Stomach smooth muscle (tissue), 2 donors: ENCODE data around the gene ZNF512B.
"Not testable (repeated sequence)": the region's sequence is repeated elsewhere in the genome, so short reads cannot be mapped to it uniquely, and the experiment has no call there.

Source experiments
- H3K27ac ChIP-seq: one replicate; pipeline ENCODE4 v1.7.0; 2013; ENCODE audit warnings: mild to moderate bottlenecking, low read length, inconsistent platforms
- H3K27me3 ChIP-seq, 2 donors: one replicate each; pipeline ENCODE4 v1.7.0; 2013; ENCODE audit warnings: low read length in 2 of 2; ENCODE audit not compliant: insufficient read depth in 2 of 2, control insufficient read depth in 1 of 2
- H3K36me3 ChIP-seq, 2 donors: one replicate each; pipeline ENCODE4 v1.7.0; 2013; ENCODE audit warnings: low read length in 2 of 2; ENCODE audit not compliant: control insufficient read depth in 2 of 2, insufficient read depth in 2 of 2
- H3K4me1 ChIP-seq: one replicate; pipeline ENCODE4 v1.7.0; 2013; ENCODE audit warnings: low read length; ENCODE audit not compliant: control insufficient read depth, insufficient read depth
- H3K4me3 ChIP-seq, 2 donors: one replicate each; pipeline ENCODE4 v1.7.0; 2013; ENCODE audit warnings: low read length in 2 of 2
- H3K9ac ChIP-seq, 2 donors: one replicate each; pipeline ENCODE4 v1.7.0; 2013; ENCODE audit warnings: low read length in 2 of 2, mild to moderate bottlenecking in 1 of 2
- H3K9me3 ChIP-seq, 2 donors: one replicate each; pipeline ENCODE4 v1.7.0; 2013; ENCODE audit warnings: low read length in 2 of 2; ENCODE audit not compliant: control insufficient read depth in 2 of 2
- donor health status: healthy.
- donor health status: Pancreatic carcinoma.

The ZNF512B gene

DNA sequence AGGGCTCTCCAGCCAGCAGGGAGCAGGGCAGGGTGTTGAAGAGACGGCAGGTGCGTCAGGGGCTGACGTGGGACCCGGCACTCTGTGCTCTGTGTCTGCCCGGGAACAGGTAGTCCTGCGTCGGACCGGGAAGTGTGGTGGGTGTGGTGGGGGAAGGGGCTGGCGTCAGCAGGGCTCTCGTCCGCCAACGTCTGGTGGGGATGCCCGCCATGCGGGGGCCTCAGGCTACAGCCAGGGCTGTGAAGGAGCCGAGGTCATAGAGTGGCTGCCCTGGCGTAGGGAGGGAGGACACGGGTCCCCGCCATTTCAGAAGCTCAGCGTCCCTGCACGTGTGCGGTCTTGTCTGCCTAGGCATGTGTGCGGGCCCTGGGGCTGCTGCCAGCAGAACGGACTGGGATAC lies 49.5 kb downstream of the ZNF512B start:
- Histone ChIP-seq H3K4me1 (no peaks in the 10 kb centered on the region), H3K9ac (no peak overlapping the region), H3K27me3 (no peaks in the 10 kb centered on the region), H3K36me3 (peaks cover 0 to 4% of the 10 kb centered on the region in 2 donors), H3K9me3 (no peaks in the 10 kb centered on the region), H3K4me3 (no peak overlapping the region), H3K27ac (no peak overlapping the region)

DNA sequence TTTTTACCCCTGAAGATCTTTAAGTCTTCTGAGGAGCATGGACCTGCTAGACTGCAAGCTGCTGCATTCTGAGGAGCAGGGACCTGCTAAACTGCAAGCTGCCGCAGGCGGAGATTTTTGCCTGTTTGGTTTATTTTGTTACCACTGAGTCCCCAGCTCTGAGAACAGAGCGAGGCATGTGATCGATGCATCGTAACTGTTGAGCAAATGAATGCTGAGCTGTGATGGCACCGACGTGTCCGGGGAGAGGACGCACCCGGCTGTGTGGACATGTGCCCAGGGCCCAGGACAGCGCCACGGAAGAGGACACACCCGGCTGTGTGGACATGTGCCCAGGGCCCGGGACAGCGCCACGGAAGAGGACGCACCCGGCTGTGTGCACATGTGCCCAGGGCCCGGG lies 50.6 kb downstream of the ZNF512B start:
- no peaks in the 10 kb centered on the region for H3K9me3 ChIP-seq
- no peak overlapping the region for H3K9ac ChIP-seq
- H3K27me3 ChIP-seq, result no peaks in the 10 kb centered on the region
- no peak overlapping the region for H3K4me3 ChIP-seq
- H3K36me3 ChIP-seq, result peaks cover 0 to 4% of the 10 kb centered on the region in 2 donors
- H3K27ac ChIP-seq, result no peak overlapping the region
- H3K4me1 ChIP-seq, result no peaks in the 10 kb centered on the region

DNA sequence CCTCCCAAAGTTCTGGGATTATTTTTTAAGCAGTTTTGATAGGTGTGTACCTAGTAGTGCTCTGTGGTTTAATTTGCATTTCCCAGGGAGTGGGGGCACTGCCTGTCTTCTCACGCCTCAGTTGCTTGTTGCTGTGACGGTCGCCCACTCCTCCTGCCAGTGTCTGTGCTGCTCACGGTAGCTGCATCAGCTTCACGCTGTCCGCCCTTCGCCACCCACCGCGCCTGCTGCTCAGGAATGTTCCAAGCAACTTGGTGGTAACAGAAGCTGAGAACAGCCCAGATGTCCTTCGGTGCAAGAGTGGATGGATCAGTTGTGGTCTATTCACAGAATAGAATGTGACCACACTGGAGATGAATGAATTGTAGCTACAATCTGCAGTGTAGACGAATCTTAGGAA lies 51.9 kb downstream of the ZNF512B start:
- Histone ChIP-seq H3K9me3 (no peaks in the 10 kb centered on the region), H3K36me3 (peaks cover 0 to 4% of the 10 kb centered on the region in 2 donors), H3K4me3 (no peak overlapping the region), H3K27ac (no peak overlapping the region), H3K27me3 (no peaks in the 10 kb centered on the region), H3K4me1 (no peaks in the 10 kb centered on the region), H3K9ac (no peak overlapping the region)

DNA sequence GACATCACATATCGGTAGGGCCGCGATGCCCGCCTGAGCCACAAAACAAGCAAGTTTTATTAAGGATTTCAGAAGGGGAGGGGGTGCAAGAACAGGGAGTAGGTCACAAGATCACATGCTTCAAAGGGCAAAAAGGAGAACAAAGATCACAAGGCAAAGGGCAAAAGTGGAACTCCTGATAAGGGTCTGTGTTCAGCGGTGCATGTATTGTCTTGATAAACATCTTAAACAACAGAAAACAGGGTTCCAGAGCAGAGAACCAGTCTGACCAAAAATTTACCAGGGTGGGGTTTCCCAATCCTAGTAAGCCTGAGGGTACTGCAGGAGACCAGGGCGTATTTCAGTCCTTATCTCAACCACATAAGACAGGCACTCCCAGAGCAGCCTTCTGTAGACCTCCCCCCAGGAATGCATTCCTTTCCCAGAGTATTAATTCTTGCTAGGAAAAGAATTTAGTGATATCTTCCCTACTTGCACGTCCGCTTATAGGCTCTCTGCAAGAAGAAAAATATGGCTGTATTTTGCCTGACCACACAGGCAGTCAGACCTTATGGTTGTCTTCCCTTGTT lies 53.3 kb downstream of the ZNF512B start:
- H3K4me1 ChIP-seq, H3K9me3 ChIP-seq, H3K9ac ChIP-seq, H3K27me3 ChIP-seq, H3K27ac ChIP-seq, H3K4me3 ChIP-seq, H3K36me3 ChIP-seq: not testable (repeated sequence)

DNA sequence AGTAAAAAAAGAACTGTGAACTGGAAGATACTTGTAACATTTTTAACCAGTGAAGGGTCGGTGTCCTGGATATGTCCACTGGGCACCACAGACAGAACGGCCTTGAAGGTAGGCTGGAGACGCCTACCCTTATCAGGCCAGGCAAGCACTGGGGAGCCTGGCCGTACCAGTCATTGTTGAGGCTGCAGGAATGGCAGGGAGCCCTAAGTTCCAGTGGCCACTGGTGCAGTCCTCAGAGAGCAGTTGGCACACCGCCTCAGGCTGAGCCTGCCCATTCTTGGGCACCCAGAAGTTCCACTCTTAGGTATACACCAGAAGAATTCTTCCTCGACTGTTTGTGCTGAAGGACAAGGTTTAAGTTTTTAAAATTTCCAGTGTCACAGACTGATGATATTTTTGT lies 54.3 kb downstream of the ZNF512B start:
- H3K36me3 ChIP-seq, result peaks cover 0 to 4% of the 10 kb centered on the region in 2 donors
- no peak overlapping the region for H3K4me3 ChIP-seq
- peaks cover 7% of the 10 kb centered on the region for H3K4me1 ChIP-seq
- H3K27me3 ChIP-seq, result no peaks in the 10 kb centered on the region
- no peak overlapping the region for H3K27ac ChIP-seq
- H3K9ac ChIP-seq, result no peak overlapping the region
- no peaks in the 10 kb centered on the region for H3K9me3 ChIP-seq

DNA sequence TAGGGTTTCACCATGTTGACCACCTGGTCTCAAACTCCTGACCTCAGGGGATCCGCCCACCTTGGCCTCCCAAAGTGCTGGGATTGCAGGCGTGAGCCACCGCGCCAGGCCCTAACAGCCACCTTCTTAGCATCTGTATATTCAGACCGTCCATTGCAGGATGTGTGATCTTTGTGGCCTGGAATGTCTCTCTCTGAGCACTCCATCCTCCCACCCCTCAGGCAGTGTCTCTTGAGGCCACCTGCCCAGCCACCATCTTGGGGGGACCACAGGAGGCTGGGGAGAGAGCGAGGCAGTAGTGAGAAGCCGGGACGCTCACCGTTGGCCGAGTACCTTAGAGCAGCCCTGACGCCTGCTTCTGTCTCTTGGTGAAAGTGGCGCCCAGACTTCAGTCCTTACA lies 56.0 kb downstream of the ZNF512B start:
- H3K36me3 ChIP-seq, result peaks cover 0 to 4% of the 10 kb centered on the region in 2 donors
- peaks cover 12% of the 10 kb centered on the region for H3K4me1 ChIP-seq
- no peaks in the 10 kb centered on the region for H3K27me3 ChIP-seq
- no peaks in the 10 kb centered on the region for H3K9me3 ChIP-seq
- no peak overlapping the region for H3K27ac ChIP-seq
- H3K4me3 ChIP-seq, result no peak overlapping the region
- H3K9ac ChIP-seq, result no peak overlapping the region

DNA sequence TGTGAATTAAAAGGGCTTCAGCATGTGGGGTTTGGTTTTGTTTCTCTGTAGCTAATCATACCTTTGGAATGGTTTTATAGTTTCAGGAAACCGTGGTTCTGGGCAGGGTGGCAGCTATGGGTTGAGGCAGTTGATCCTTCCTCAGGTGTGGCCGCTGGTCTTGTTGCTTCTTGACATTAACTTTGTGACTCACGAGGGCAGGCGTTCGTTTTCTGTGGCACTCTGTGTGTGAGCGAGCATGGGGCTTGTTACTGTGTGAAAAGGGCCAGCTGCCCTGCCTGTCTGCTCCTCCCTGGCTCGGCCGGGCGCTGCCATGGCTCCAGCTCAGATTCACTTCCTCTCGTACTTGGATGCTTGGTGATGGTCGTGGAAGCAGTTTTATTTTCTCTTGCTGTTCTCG lies 58.6 kb downstream of the ZNF512B start:
- Histone ChIP-seq H3K27ac (no peak overlapping the region), H3K4me1 (peaks cover 12% of the 10 kb centered on the region), H3K9me3 (no peaks in the 10 kb centered on the region), H3K4me3 (no peak overlapping the region), H3K27me3 (no peaks in the 10 kb centered on the region), H3K9ac (peak overlapping the region in 1 of 2 donors; percentile 21), H3K36me3 (no peaks in the 10 kb centered on the region)

DNA sequence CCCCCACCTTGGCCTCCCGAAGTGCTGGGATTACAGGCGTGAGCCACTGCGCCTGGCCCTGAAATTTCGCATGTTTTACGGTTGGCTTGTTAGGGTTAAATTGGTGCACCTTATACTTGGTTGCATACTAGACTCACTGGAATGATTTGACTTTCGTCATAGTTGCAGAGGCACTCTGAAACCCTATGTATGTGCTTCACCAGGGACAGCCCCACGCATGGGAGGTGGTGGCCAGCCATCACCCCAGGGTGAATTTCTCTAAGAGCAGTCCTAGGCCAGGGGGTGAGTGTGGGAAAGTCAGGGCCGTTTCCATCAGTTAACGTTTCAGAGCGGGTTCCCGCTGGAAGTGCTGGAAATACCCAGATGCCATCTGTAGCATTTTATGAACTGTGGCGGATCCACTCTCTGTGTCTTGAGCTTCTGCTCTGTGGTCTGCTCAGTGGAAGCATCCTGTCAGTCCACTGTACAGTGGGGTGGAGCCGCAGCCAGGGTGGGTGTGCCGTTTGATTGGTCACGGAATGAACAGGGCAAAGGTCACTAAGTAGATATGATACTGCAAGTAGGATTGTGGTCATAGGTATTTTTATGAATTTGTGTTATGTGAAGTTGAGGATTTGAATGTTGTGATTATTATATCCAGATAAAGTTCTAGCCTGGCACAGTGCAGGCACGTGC lies 61.6 kb downstream of the ZNF512B start:
- Histone ChIP-seq H3K9ac (no peak overlapping the region), H3K4me1 (peaks cover 15% of the 10 kb centered on the region), H3K9me3 (no peaks in the 10 kb centered on the region), H3K27me3 (no peaks in the 10 kb centered on the region), H3K36me3 (no peaks in the 10 kb centered on the region), H3K27ac (no peak overlapping the region), H3K4me3 (no peak overlapping the region)
